ENCODE measurements around the gene PRSS27.

DNA sequence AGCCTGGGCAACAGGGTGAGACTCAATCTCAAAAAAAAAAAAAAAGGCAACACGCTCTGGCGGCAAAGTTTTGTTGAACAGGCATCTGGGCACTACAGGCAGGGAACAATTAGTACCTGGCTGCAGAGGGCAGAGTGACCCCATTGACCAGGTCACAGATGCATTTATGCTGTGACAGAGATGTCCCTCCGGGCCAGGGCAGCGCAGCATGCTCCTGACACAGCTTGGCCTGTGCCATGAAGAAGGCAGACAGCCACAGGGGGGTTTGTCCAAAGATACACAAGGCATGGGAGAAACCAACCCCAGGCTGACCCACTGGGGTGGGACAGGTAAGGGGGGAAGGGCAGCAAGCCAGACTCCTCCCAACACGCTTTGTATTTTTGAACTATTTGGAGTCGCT is 24.7 kb upstream of the PRSS27 start:
- no peak for TF ChIP-seq GATA2 (IDR thresholded peaks at IDR 0.05; ENCODE audit: low read depth, low read length)
- TF ChIP-seq GATA3 (IDR thresholded peaks at IDR 0.05; ENCODE audit: low read depth, low read length), result no peak
